ENCODE results near the gene ANTXR2. TPM values are rescaled to one million over a fixed set of nuclear protein-coding genes. Genes with fewer than 3 reads are reported as not detected.

ANTXR2 gene
- total RNA-seq, 2 experiments from 2014 or later = 15.3 to 16.7 TPM

DNA sequence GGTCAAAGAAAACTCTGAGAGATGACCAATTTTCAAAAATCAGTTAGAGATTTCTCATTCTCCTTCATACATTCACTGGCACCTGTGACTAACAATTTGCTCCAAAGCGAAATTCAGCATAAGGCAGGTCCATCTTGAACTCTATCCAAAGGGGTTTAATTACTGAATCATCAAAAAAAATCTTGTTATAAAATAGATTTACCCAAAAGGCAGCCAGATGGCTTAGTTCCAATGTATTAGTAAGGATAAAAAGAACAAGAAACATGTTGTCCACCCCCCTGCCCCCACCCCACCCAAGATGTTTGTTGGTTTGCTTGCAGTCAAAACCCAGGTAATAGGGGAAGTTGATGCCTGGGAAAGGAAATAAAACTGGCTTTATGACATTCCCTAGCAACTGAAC lies 200.3 kb downstream of the ANTXR2 start:
- ATAC-seq (ENCODE audit: poor library complexity) = no peak
- H3K27me3 Mint-ChIP-seq = peaks cover 4% of the 10 kb centered on the region
- no peak for TF ChIP-seq CTCF (IDR thresholded peaks at IDR 0.05)
- Histone ChIP-seq H3K36me3 (ENCODE audit: insufficient read depth, low read length) (no peaks in the 10 kb centered on the region), H3K27me3 (ENCODE audit: control insufficient read depth in 1 of 2, insufficient read depth in 2 of 2, low read length in 2 of 2) (peaks cover 0 to 1% of the 10 kb centered on the region in 2 experiments), H3K4me1 (ENCODE audit: insufficient read depth, low read length) (no peaks in the 10 kb centered on the region), H3K27ac (ENCODE audit: low read depth in 1 of 2, low read length in 2 of 2) (no peak overlapping the region), H3K9me3 (ENCODE audit: control insufficient read depth in 1 of 2, insufficient read depth in 1 of 2, low read length in 2 of 2) (no peaks in the 10 kb centered on the region), H3K4me3 (ENCODE audit: low read length) (no peak overlapping the region)
- H3K4me1 Mint-ChIP-seq (ENCODE audit: low read depth) = no peaks in the 10 kb centered on the region
- H3K27ac Mint-ChIP-seq = no peak overlapping the region
- no peaks in the 10 kb centered on the region for H3K9me3 Mint-ChIP-seq
- no peak overlapping the region for H3K4me3 Mint-ChIP-seq
- intact Hi-C loops (cut with DNase I, micrococcal nuclease) = no loop called here
- H3K36me3 Mint-ChIP-seq (ENCODE audit: low read depth) = no peaks in the 10 kb centered on the region
- ChIA-PET CTCF (no interaction called here), POLR2A (no interaction called here)
- no peak for DNase-seq

DNA sequence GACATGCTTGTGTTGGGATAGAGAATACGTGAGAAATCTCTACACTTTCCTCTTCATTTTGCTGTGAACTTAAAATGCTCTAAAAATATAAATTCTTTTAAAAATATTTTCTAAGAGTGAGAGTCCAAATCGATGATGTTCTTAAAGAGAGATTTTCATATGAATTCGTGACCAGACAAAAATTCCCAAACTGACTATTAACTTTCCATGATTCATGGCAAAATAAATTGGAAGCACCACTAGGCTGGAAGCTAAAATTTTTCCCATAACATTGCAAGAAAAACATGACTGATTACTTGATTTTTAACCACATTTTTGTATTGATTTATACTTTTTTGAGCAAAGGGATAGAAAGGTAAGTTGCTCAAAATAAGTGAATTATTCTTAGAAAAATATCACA lies 201.1 kb downstream of the ANTXR2 start:
- Histone ChIP-seq H3K27ac (ENCODE audit: low read depth in 1 of 2, low read length in 2 of 2) (no peak overlapping the region), H3K27me3 (ENCODE audit: control insufficient read depth in 1 of 2, insufficient read depth in 2 of 2, low read length in 2 of 2) (peaks cover 0 to 4% of the 10 kb centered on the region in 2 experiments), H3K9me3 (ENCODE audit: control insufficient read depth in 1 of 2, insufficient read depth in 1 of 2, low read length in 2 of 2) (no peaks in the 10 kb centered on the region), H3K36me3 (ENCODE audit: insufficient read depth, low read length) (no peaks in the 10 kb centered on the region), H3K4me1 (ENCODE audit: insufficient read depth, low read length) (no peaks in the 10 kb centered on the region), H3K4me3 (ENCODE audit: low read length) (no peak overlapping the region)
- no peaks in the 10 kb centered on the region for H3K36me3 Mint-ChIP-seq (ENCODE audit: low read depth)
- no peak overlapping the region for H3K27ac Mint-ChIP-seq
- H3K4me3 Mint-ChIP-seq = no peak overlapping the region
- ATAC-seq (ENCODE audit: poor library complexity) = no peak
- H3K27me3 Mint-ChIP-seq = peaks cover 4% of the 10 kb centered on the region
- ChIA-PET CTCF (no interaction called here), POLR2A (no interaction called here)
- TF ChIP-seq CTCF (IDR thresholded peaks at IDR 0.05) = no peak
- no peaks in the 10 kb centered on the region for H3K9me3 Mint-ChIP-seq
- H3K4me1 Mint-ChIP-seq (ENCODE audit: low read depth) = no peaks in the 10 kb centered on the region
- intact Hi-C loops (cut with DNase I, micrococcal nuclease) = no loop called here
- no peak for DNase-seq

GRCh38 chr4:79869597-79870237 lies 203.3 kb downstream of the ANTXR2 start:
- no peaks in the 10 kb centered on the region for H3K9me3 ChIP-seq (ENCODE audit: control insufficient read depth in 1 of 2, insufficient read depth in 1 of 2, low read length in 2 of 2)
- DNase-seq = no peak
- H3K27me3 Mint-ChIP-seq = peaks cover 4% of the 10 kb centered on the region
- peaks cover 0 to 4% of the 10 kb centered on the region in 2 experiments for H3K27me3 ChIP-seq (ENCODE audit: control insufficient read depth in 1 of 2, insufficient read depth in 2 of 2, low read length in 2 of 2)
- ATAC-seq (ENCODE audit: poor library complexity) = no peak
- no peak overlapping the region for H3K4me3 ChIP-seq (ENCODE audit: low read length)
- no peak overlapping the region for H3K4me3 Mint-ChIP-seq
- TF ChIP-seq CTCF (IDR thresholded peaks at IDR 0.05) = no peak
- no peak overlapping the region for H3K27ac Mint-ChIP-seq
- H3K36me3 ChIP-seq (ENCODE audit: insufficient read depth, low read length) = no peaks in the 10 kb centered on the region
- intact Hi-C loops (cut with DNase I, micrococcal nuclease) = no loop called here
- no peaks in the 10 kb centered on the region for H3K9me3 Mint-ChIP-seq
- no peak overlapping the region for H3K27ac ChIP-seq (ENCODE audit: low read depth in 1 of 2, low read length in 2 of 2)
- POLR2A ChIA-PET = no interaction called here
- H3K4me1 ChIP-seq (ENCODE audit: insufficient read depth, low read length) = no peaks in the 10 kb centered on the region
- no peaks in the 10 kb centered on the region for H3K4me1 Mint-ChIP-seq (ENCODE audit: low read depth)
- CTCF ChIA-PET = interaction anchor here (1.1 kb wide), 1 partner anchor 9 kb away, joined by 3 read pairs; no protein-coding TSS in a partner anchor
- H3K36me3 Mint-ChIP-seq (ENCODE audit: low read depth) = no peaks in the 10 kb centered on the region

Data from CD4-positive, alpha-beta T cell (primary cell).